Activated naive CD4-positive, alpha-beta T cell treated with Interleukin-2 at 50 U/mL for 16 hours (primary cell): ENCODE measurements around the gene NELL2.
"Not testable (repeated sequence)": the region's sequence is repeated elsewhere in the genome, so short reads cannot be mapped to it uniquely, and the experiment has no call there.

Source experiments
- DNase-seq: peaks from one replicate; pipeline ENCODE4 v3.0.0-alpha.2; 2020

Gene NELL2

DNA sequence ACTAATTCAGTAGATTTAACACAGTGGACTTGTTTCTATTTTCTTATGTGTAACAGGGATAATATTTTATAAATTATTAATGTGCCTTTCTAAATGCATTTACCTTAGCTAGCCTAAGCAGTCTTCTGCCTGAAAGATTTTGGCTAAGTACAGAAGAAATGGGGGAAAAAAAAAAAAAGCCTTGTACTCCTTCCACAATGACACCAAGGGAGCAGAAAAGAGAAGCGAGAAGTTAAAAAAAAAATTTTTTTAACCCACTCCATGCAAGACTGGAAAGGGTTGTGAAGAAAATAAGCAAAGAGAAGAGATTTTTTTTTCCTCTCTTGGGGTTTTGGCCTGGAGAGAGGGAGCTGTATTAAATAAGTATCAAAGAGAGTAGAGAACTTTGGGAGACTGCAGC, 28.7 kb downstream of the NELL2 start:
- no peak for DNase-seq

DNA sequence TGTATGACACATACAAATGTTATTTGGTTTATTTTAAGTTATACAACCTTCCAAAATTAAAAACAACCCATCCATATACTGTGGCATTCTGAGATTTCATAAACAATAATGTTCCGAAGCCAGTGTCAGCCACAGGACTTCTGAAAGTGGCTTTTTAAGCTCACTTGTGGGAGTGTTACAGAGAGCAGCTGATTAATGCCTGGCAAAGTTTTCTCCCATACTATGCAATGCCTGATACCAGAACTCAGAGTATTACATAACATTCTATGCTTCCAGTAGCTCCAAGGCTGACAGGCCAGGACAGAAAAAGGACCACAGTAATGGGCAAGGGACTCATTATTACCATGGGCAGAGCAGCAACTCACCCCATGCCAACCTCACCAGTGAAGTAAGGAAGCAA, 29.3 kb downstream of the NELL2 start:
- no peak for DNase-seq

DNA sequence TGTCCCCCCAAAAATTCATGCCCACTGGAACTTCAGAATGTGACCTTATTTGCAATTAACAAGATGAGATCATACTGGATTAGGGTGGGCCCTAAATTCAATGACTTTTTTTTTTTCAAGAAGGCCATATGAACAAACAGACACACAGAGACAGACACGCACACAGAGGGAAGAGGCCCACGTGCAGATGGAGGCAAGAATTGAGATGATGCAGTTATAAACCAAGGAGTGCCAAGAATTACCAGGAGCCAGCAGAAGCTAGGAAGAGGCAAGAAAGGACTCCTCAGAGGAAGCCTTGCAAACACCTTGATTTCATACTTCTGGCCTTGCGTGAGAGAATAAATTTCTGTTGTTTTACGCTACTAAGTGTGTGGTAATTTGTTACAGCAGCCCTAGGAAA, 33.4 kb downstream of the NELL2 start:
- DNase-seq = no peak

DNA sequence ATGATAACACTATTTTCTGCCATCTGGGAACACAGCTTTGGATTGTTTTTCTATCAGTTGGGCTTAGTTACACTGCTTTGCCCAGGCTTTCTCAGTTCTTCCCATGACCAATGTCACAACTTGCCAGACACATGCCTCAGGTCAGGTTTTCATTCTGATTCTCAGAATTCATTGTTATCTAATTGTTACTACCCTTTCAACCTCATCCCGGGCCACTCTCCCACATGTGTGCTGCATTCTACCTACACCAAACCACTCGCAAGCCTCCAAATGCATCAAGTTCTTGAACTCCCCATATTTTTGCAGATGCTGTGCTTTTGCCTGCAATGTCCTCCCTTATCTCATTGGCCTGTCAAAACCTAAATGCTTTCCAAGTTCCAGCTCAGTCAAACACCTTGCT, 36.3 kb downstream of the NELL2 start:
- DNase-seq = no peak

DNA sequence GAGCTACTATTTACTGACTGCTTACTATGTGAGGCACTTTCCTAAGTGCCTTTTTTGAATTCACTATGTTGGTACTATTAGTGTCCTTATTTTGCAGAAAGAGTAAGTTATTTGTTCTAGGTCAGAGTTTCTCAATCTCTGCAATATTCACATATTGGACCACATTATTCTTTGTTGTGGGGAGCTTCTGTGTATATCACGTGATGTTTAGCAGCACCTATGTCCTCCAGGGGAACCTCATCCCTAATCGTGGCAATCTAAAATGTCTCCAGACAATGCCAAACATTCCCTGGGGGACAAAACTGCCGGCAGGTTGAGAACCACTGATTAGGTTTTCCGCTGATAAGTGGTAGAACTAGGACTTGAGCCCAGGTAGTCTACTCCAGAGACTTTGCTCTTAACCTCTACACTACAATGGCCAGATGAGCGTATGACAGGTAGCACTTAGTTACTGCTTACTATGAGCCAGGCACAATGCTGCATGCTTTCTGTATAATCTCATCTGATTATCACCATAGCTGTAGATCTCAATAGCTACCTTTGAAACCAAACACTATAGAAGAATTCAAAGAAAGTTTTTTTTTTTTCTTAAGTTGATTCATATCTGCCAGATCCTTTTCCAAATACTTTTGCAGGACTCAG, 38.9 kb downstream of the NELL2 start:
- DNase-seq = no peak

DNA sequence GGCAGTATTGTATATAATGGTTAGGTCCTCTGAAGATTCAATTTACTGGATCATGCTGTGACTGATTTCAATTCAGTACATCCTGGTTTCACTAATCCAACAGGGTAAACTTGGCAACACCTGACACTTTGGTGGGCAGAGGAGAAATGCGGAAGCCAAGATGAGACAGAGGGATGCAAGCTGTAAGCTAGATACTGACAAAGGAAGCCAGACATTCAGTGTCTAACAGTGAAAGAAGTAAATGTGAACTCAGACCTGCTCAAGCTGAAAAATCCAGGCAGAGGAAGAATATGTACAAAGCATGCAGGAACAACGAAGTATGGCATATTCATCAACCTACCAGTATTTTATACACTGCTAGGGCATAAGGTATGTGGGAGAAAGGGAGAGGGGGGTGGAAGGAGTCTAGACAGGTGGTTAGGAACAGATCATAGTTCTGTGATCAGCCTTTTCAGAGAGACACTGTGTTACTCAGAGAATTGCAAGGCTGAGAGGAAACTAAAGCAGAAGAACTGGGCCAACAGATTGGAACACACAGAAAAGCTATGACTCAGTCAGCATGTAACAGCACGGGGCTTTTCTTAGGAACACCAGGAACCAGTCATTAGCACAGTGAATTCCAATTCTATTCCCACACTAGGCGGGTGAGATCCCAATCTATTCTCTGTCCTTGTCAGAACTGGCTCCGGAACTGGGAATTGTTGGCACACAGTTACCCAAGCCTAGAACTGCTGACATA, 40.3 kb downstream of the NELL2 start:
- DNase-seq = no peak

DNA sequence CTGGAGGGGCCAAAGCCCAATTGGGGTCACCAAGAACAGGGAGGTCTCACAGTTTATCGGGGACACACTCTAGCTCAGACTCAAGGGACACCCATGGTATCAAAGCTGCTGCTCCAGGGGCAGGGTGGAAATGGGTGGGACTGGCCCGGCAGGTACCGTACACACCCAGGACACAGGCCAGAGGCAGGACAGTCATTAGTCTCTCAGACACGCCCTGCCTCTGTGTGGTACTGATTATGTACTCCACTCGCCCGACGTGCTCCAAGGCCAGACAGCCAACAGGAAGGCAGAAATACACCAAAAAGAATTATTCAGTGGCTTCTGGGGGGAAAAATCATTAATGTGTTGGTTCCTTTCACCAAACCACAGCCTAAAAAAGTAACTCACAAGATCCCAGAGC, 41.1 kb downstream of the NELL2 start:
- DNase-seq = not testable (repeated sequence)

DNA sequence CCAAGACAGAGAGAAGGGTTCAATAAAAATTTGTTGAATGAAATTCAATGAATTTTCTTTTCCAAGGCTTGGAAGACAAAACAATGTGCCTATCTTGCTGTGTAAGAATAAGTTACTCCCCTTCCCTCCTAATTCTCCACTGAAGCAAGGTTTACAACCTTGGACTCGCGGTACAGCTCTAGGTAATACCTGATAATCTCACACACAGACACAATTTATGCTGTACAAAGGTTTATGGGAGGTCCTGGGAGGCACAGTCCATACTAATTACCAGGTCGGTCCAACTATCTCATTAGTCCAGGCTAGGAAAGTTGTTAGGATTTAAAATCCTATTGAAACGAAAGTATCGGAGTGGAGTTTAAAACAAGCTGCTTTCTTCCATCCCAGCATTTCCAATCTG, 42.6 kb downstream of the NELL2 start:
- DNase-seq = no peak

DNA sequence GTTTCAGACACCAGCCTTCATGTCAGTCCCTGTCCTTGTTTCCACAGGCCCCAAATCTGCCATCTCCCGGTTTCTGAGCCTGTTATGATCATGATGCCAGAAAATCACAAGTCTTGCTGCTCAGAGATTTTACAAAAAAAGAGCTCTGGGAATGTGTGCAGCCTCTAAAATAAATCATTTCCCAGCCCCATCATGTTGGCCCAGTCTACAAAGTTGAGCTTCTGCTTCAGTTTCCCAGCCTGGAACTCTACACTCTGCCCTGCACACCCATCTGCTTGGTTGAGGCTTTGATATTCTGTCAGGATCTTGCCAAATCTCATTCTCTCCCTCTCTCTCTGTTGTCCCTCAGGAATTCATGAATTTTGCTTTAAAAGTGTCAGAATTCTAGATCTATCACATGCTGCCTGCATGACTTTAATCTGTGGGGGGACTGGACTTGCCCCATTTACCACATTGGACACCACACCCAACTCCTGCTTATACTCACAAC, 45.5 kb downstream of the NELL2 start:
- DNase-seq = no peak

DNA sequence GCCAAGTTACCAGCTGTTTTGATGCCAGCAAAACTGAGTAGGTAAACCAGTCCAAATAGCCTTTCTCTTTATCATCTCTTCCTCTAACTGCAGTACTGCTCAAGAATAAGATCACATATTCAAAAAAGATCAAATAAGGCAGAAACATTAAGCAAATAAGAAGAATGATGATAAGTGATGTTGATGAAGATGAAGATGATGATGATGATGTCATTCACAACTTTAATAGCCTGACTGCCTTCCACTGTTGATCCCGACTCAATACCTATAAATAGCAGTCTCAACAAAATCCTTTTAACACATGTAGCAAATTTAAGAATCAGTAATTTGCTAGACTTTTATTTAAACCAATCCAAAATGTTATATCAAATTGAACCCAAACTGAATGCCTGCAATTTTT, 47.1 kb downstream of the NELL2 start:
- DNase-seq = no peak

DNA sequence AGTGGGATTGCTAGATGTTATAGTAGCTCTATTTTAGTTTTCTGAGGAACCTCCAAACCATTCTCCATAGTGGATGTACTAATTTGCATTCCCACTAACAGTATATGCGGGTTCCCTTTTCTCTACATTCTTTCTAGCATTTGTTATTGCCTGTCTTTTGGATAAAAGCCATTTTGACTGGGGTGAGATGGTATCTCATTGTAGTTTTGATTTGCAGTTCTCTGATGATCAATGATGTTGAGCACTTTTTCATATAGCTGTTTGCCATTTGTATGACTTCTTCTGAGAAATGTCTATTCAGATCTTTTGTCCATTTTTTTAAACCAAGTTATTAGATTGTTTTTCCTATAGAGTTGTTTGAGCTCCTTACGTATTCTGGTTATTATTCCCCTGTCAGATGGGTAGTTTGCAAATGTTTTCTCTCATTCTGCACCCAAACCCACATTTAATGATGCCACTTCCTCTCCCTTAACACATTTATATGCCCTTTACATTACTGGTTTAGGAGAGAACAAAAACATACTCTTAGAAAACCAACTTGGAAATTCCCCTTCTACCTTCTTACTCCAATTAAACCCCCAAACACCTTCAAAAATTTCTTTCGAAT, 48.2 kb downstream of the NELL2 start:
- no peak for DNase-seq

DNA sequence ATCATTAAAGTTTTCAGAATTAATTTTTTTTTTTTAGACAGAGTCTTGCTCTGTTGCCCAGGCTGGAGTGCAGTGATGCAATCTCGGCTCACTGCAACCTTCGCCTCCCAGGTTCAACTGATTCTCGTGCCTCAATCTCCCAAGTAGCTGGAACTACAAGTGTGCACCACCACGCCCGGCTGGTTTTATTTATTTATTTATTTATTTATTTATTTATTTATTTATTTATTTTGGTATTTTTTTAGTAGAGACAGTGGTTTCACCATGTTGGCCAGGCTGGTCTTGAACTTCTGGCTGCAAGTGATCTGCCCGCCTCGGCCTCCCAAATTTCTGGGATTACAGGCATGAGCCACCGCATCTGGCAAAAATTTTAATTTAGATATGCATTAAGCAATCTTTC, 54.4 kb downstream of the NELL2 start:
- not testable (repeated sequence) for DNase-seq

DNA sequence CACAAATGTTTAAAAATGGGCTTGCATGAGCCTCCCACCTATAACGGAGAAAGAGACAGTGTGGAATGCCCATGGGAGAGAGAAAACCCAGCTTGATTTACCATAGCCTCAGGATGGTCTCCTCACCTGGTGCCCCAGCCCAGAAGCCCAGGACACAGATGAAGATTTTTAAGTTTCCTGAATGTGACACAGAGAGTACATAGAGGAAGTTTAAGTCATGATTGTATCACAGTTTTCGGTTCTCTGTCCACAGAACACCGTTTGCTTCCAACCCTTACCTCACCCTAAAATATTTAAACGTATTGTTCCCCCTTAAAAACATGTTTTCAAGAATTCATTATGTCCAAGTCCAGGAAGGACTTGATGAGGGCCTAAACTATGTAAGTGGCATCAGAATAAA, 56.2 kb downstream of the NELL2 start:
- DNase-seq = no peak

DNA sequence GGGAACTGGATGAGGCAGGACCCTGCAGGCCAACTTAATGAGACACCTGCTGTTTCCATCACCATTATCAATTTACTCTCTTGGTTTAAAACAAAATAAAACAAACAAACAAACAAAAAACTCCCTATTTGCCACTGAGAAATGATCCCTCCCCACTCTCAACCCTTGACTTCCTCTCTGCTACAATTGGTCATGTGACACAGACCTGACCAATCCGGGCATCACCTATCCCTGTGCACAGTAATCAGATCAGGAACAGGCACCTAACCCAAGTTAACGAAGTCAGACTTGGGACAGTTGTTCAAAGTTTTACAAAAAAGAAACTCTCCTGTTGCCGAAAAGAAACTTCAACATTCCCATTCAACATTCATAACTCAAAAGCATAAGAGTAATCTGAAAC, 58.4 kb downstream of the NELL2 start:
- DNase-seq = no peak

DNA sequence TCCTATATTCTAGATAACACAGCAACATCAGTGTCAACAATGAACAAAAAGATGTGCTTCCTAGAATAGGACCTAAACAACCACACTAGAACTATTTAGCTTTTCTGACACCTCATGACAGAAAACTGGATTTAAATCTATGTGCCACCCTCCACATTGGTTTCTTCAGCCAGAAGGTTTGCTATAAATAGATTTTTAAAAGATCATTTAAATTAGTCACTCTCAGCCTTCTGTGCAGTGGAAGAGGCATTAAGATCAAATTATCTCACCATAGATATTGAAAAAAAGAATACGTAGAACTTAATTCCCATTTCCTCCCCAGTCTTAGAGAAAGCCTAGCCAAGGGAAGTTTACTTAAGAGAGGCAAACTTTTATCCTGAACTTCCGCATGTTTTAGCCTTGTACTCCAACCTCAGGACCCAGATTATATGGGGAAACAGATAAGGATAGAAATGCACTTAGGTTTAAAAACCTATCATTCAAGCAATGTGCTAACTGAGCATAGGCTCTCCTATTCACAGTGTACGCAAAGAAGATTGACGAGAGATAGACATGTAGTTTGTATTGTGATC, 59.6 kb downstream of the NELL2 start:
- DNase-seq = no peak

DNA sequence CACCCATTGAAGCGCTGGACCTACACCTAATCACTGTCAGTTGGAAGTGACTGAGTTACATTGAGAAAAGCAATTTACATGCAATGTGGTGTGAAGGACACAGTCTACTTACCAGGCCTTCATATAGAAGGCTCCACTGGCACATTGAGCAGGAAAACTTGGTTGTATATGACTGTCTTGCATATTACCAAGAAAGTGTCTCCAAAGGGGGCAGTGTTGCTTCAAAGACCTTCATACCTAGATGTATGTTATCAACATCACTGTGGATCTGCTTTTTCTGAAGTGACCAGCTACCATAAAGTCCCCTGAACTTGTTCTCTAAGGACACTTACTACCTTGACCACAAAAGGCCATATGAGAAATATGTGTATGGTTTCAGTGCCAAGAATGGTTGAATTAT, 64.1 kb downstream of the NELL2 start:
- peak; percentile 13 for DNase-seq

DNA sequence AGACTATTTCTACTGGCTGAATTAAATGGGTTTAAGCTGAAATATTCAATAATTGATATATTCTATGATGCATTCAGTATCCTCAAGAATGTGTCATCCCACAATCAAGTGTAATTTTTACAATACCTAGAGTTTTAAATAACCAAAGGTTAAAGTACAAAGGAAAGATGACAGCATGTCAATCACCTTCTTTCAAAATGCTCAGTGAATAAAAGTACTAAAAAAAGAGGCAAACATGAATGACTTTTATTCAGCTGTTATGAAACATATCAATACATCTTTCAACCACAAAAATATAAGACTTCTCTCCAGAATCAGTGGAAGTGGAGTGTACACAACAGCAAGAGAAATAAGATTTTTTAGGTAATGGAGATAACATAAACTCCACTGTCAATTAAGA, 72.0 kb downstream of the NELL2 start:
- no peak for DNase-seq

DNA sequence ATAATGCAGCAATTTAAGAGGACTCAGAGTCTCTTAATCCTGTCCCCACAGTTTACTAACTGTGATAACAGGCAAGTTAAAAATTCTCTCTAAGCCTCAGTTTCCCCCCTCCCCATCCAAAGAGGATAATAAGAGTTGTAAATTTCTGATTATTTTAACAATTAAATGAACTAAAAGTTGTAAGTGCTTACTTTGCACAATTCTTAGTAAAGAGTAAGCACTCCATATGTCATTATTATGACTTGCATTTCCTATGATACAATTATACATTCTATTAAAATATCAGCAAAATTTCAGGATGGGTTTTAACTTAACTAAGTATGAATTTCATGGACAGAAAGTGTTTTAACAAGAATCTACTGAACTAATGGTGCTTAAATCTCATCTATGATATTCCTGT, 80.1 kb downstream of the NELL2 start:
- no peak for DNase-seq

DNA sequence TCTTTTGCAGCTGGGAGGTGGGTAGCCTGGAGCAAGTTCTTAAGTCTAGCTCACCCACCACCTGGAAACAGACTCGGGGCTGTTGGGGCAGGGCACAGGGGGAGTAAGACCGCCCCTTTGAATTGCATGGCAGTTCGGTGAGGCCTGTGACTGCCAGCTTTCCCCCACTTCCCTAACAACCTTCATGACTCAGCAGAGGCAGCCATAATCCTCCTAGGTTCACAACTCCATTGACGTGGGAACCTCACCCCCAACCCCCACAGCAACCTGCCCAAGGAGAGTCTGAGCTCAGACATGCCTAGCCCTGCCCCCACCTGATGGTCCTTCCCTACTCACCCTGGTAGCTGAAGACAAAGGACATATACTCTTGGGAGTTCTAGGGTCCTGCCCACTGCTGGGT, 87.4 kb downstream of the NELL2 start:
- DNase-seq = no peak

DNA sequence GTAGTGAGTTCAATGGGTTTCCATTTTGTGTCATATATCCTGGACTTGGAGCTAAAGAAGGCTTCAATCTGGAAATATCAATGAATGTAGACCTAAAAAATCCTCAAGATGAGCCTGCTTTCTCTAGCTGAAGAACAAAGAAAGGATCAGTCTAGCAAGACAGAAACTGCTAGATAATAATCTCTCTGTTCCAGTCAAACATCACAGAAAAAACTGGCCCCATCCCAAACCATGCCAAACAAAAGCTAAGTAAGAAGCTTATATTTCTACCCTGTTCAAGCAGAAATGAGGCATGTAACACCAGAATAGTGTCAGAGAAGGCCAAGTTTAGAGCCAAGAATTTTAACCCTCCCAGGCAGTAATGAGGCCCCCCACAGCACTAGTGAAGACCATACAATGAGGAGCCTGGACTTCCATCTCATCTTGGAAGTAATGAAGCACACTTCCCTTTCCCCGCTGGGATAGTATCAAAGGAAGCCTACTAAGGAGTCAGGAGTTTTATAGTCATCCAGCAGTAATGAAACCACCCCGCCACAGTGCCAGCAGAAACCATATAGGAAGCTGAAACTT, 95.8 kb downstream of the NELL2 start:
- no peak for DNase-seq

DNA sequence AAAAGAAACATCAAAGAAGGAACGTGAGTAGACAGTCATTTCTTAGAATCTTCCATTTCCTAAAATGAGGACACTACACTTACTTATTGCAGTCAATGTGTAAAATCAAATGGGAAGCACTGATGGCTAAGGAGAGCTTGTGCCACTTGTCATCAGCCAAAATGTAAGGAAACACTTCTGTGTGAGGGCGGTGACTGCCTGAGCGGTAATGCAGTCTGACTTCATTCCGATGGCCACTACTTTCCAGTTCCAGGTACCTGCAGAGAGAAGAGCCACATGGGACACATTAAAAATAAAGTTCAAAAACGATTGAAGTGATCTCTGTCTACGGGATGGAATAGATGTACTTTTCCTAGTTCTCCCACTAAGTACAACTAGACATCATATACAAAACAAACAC, 96.3 kb downstream of the NELL2 start:
- no peak for DNase-seq

DNA sequence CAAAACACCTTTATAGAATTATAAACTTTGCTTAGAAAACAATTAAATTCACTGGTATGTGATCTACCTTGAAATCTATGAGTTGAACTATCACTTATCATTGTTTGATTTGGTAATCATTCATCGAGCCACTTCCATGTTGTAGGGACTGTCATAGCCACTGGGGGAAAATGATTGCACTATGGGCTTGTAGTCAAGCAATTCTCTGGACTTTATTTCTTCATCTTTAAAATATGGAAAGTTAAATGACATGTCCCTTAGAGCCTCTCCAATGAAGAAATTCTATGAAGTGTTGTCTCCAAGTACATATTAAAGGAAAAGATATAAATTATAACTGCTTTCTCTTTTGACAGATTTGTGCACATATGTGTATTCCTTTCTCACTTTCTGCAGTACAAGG, 97.3 kb downstream of the NELL2 start:
- no peak for DNase-seq

DNA sequence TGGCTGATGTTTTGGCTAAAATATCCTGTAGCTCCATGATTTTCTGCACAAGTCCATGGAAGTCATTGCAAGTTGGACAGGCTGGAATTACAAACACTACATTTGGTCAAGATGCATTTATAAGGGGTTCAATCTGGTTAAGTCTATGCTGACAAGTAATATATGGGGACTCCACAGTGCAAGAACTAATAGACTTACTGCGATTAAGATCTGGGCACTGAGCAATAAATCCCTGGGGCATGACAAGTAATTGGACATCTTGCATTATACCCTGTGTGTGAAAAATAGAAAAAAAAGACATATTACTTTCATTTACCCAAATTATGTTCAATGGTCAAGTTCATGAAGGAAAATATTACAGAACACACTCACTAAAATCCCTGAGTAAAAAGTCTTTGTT, 99.1 kb downstream of the NELL2 start:
- no peak for DNase-seq

DNA sequence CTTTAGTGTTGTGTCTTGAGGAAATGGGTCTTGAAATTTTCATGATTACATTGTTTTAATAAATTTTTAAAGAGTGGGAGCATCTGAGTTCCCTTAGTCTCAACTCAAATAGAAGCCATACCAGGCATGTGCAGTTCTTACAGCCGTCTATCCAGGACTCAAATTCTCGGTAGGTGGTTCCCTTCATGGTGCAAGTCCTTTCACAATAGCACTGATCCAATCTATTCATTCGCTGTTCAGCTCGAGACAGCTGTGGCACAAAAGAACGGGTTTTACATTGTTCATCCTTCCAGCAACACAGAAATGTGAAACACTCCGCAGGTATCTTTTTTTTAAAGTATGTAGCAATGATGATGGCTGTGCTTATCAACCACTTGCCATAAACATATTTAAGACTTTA, 100.2 kb downstream of the NELL2 start:
- DNase-seq = no peak
